ENCODE data around the gene OR8U1.
"Not testable (repeated sequence)": the region's sequence is repeated elsewhere in the genome, so short reads cannot be mapped to it uniquely, and the experiment has no call there.

Gene OR8U1

GRCh38 chr11:56375324-56375723 is at the start of gene OR8U1:
Gene OR8U1 (plus strand): TSS chr11:56375624. CDS start chr11:56375624, 0 bp downstream.
- DNase-seq: no peak

GRCh38 chr11:56331861-56332491 is 43.4 kb upstream of the OR8U1 start:
- no peak for DNase-seq

DNA sequence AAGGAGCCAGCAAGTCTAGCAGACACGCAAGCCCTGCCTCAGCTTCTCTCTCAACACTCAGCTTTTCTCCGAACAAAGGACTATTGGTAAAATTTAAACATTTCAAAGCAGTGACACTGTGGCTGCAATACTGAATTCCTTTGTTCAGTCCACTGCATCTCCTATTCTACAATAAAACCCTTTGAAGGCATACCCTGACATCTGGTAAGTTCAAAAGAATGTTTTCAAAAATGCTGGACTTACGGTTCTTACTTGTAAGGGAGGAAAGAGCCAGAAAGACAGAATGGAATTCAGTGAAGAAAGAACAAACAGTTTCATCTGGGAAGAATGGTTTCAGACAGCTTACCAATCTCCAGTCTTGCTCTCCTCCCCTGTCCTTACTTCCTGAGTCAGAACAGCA is 42.3 kb upstream of the OR8U1 start:
- no peak for DNase-seq

- no peak for DNase-seq
These were observed 35.1 kb upstream of the OR8U1 start for GRCh38 chr11:56340289-56340688.

GRCh38 chr11:56345739-56346138 is 29.7 kb upstream of the OR8U1 start, which contains the start of gene OR8K1:
Gene OR8K1 (plus strand): TSS chr11:56346039. CDS start chr11:56346039, 0 bp downstream.
- no peak for DNase-seq

GRCh38 chr11:56353991-56354390 is 21.4 kb upstream of the OR8U1 start, which contains the start of gene OR8J1:
Gene OR8J1 (plus strand): TSS chr11:56354291. CDS start chr11:56360247, 5,956 bp downstream.
- no peak for DNase-seq

GRCh38 chr11:56380120-56380519 is 4.7 kb downstream of the OR8U1 start:
- DNase-seq: no peak

GRCh38 chr11:56394381-56394780 is 19.0 kb downstream of the OR8U1 start:
- no peak for DNase-seq

DNA sequence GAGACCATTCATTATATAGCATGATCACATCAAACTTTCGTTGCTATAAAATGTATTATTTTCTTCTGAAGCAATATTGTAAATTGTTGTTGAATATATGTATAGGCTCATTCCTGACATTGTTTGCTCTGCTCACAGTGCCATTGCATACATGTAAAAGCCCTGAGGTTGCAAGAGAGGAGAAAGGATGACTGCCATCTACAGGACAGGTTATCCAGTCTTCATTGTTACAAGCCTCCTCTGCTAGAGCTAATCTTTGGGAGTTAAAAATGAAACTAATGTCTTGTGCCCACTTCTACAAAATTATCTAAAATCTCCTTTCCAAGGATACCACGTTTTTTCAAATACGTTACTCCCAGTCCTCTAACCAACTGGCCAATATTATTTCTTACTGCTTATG is 20.6 kb downstream of the OR8U1 start:
- DNase-seq: no peak

DNA sequence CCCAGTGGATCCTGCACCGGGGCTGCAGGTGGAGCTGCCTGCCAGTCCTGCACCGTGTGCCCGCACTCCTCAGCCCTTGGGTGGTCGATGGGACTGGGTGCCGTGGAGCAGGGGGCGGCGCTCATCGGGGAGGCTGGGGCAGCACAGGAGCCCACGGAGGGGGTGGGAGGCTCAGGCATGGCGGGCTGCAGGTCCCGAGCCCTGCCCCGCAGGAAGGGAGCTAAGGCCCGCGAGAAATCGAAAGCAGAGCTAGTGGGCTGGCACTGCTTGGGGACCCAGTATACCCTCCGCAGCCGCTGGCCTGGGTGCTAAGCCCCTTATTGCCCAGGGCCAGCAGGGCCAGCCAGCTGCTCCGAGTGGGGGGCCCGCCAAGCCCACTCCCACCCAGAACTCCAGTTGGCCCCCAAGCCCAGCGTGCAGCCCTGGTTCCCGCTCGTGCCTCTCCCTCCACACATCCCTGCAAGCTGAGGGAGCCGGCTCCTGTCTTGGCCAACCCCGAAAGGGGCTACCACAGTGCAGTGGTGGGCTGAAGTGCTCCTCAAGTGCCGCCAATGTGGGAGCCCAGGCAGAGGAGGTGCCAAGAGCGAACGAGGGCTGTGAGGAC is 26.5 kb downstream of the OR8U1 start:
- DNase-seq: not testable (repeated sequence)

GRCh38 chr11:56404393-56404792 is 29.0 kb downstream of the OR8U1 start:
- no peak for DNase-seq

DNA sequence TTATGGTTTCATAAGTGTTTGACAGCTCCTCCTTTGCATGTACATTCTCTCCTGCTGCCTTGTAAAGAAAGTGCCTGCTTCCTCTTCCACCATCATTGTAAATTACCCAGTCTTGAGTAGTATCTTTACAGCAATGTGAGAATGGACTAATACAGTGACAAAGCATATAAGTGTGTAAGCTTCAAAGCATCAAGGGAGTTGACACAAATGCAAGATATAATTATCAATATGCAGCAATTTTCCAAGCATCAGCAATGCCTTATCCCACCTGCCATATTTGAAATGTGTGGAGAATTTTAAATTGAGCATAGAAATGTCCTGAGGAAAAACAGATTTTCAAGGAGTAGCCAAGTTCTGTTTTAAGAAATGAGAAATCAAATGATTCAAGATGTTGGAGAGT is 35.4 kb downstream of the OR8U1 start:
- no peak for DNase-seq

DNA sequence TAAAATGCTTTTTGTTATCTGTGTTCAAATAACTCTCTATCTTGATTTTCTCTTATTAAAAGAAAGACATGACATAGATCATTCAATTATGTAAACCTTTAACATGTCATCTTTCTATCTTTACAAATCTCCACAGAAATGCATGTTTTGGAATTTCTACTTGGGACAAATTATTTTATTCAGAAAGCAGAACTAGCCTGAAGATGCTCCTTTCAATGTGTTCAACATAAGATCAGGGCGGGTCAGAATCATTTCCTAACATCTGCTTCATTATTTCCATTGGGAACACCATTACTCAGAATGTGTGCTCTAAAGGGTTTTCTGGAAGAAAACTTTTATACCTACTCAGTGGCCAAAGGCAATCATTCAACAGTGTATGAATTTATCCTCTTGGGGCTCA is 37.0 kb downstream of the OR8U1 start, which contains the start of gene OR5AL1:
Gene OR5AL1 (plus strand): TSS at position 301 of the 400 bp plus-strand sequence.
- no peak for DNase-seq
